AG04450 (cell line): Measurements from ENCODE around the gene NAGLU. TPM values are rescaled to one million over a fixed set of nuclear protein-coding genes. Genes with fewer than 3 reads are reported as not detected.
"Not testable (repeated sequence)": the region's sequence is repeated elsewhere in the genome, so short reads cannot be mapped to it uniquely, and the experiment has no call there.

Experiments
- CTCF ChIA-PET: fragments of 300-600, 350-600 bp; formaldehyde crosslinking; extraction: SDS; loops from one replicate; lab custom pipeline; 2022; ENCODE audit warnings: antibody characterized with exemption, inconsistent platforms; lab: Charles Lee
- POLR2A ChIA-PET: fragments of 350-600 bp; formaldehyde crosslinking; extraction: SDS; loops from one replicate; lab custom pipeline; 2021; ENCODE audit warnings: antibody characterized with exemption, inconsistent platforms; lab: Yijun Ruan, JAX
- DNase-seq: peaks from one replicate; pipeline ENCODE4 v3.0.0-alpha.2; 2011; ENCODE audit warnings: low read depth, low spot score
- H3K27ac ChIP-seq: one replicate; pipeline ENCODE4 v1.5.1; 2012; ENCODE audit warnings: low read depth, low read length, control low read depth
- H3K27me3 ChIP-seq: one replicate; pipeline ENCODE4 v1.6.0; 2012; ENCODE audit warnings: low read length; ENCODE audit not compliant: control insufficient read depth, insufficient read depth
- H3K4me3 ChIP-seq: 2 replicates; pipeline ENCODE4 v1.5.1; 2011; ENCODE audit warnings: mild to moderate bottlenecking, low read depth, low read length, control low read depth
- H3K9me3 ChIP-seq: 2 replicates; pipeline ENCODE4 v1.5.1; 2012; ENCODE audit warnings: low read length; ENCODE audit not compliant: control insufficient read depth, insufficient read depth
- polyA plus RNA-seq: library from polyadenylated mRNA; depleted of rRNA; stranded (reverse); fragments of >200 nt; gene quantifications from 2 replicates; pipeline ENCODE4 v1.2.3, GENCODE V29; 2011
- TF ChIP-seq, protein P1 (sequence below): IDR thresholded peaks from 2 replicates; pipeline ENCODE4 v1.5.1; 2011; ENCODE audit warnings: low read depth, low read length, control low read depth, inconsistent platforms

Gene NAGLU
- polyA plus RNA-seq, 1 experiment: 11.9 TPM

GRCh38 chr17:42547698-42548069 is 11.6 kb downstream of the NAGLU start:
- TF ChIP-seq, protein P1, sequence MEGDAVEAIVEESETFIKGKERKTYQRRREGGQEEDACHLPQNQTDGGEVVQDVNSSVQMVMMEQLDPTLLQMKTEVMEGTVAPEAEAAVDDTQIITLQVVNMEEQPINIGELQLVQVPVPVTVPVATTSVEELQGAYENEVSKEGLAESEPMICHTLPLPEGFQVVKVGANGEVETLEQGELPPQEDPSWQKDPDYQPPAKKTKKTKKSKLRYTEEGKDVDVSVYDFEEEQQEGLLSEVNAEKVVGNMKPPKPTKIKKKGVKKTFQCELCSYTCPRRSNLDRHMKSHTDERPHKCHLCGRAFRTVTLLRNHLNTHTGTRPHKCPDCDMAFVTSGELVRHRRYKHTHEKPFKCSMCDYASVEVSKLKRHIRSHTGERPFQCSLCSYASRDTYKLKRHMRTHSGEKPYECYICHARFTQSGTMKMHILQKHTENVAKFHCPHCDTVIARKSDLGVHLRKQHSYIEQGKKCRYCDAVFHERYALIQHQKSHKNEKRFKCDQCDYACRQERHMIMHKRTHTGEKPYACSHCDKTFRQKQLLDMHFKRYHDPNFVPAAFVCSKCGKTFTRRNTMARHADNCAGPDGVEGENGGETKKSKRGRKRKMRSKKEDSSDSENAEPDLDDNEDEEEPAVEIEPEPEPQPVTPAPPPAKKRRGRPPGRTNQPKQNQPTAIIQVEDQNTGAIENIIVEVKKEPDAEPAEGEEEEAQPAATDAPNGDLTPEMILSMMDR: no peak
- Histone ChIP-seq H3K4me3 (no peak overlapping the region), H3K9me3 (no peaks in the 10 kb centered on the region; the same call in 1 of the 2 replicates), H3K27ac (no peak overlapping the region), H3K27me3 (no peaks in the 10 kb centered on the region)
- POLR2A ChIA-PET: interaction anchor here (1.9 kb wide), 1 partner anchor 11 kb away, joined by 7 read pairs; the partner anchor contains the start of gene NAGLU
- CTCF ChIA-PET: no interaction called here
- DNase-seq: no peak

DNA sequence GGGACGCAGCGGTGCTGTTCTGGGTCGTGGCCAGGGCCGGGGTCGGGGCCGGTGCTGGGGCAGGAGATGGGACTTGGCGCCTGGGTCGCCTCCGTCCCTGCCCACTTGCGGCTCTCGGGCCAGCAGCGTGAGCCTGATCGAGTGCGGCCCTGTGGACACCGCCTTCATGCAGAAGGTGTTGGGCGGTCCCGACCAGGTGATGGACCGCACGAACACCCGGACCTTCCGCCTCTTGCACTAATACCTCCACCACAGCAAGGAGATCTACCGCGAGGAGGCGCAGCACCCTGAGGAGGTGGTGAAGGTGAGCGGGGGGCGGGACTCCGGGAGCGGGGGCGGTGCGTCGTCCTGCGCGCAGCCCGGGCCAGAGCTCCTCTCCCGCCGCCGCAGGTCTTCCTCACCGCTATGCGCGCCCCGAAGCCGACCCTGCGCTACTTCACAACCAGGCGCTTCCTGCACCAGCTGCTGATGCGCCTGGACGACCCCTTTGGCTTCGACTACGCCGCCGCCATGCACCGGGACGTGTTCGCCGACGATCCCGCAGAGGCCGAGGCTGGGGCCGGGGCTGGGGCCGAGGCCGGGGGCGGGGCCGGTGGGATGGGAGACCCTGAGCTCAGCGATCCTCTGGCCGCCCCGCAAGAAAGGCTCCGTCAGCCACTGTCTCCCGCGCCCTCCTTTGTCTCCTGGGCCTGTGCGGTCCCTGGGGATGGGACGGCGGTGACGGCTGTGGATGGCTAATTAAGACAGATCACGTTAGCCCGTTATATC is 12.2 kb downstream of the NAGLU start:
- no peaks in the 10 kb centered on the region; the same call in 1 of the 2 replicates for H3K9me3 ChIP-seq
- no peaks in the 10 kb centered on the region for H3K27me3 ChIP-seq
- DNase-seq: no peak
- H3K27ac ChIP-seq: no peak overlapping the region
- no peak overlapping the region for H3K4me3 ChIP-seq
- TF ChIP-seq, protein P1: peak; percentile 17; the same call in 1 of the 2 replicates
- POLR2A ChIA-PET: interaction anchor here (1.9 kb wide), 1 partner anchor 12 kb away, joined by 7 read pairs; the partner anchor contains the start of gene NAGLU
- CTCF ChIA-PET: no interaction called here

DNA sequence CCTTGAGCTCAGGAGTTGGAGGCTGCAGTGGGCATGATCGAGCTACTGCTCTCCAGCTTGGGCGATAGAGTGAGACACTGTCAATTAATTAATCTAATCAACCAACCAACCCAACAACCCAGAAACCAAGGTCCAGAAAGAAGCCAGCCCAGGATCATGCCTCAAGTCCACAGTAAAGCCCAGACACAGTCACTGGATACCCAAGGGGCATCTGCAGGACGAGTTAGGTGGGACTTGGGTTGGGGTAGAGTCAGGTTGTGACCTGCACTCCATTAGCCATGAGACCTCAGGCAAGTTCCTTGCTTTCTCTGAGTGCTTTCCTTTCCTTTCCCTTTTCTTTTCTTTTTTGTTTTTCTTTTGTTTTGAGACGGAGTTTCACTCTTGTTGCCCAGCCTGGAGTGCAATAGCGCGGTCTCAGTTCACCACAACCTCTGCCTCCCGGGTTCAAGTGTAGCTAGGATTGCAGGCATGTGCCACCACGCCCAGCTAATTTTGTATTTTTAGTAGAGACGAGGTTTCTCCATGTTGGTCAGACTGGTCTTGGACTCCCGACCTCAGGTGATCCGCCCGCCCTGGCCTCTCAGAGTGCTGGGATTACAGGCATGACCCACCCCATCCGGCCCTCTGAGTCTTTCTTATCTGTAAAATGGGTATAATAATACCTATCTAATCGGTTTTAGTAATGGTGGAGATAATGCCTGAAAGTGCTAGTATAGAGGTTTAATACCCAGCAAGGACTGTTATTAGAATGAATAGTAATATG is 13.1 kb downstream of the NAGLU start:
- Histone ChIP-seq H3K9me3 (no peaks in the 10 kb centered on the region; the same call in 1 of the 2 replicates), H3K4me3 (no peak overlapping the region), H3K27ac (no peak overlapping the region), H3K27me3 (no peaks in the 10 kb centered on the region)
- POLR2A ChIA-PET: no interaction called here
- TF ChIP-seq, protein P1: no peak
- CTCF ChIA-PET: interaction anchor here (0.6 kb wide), 1 partner anchor 503 kb away, joined by 9 read pairs; no protein-coding TSS in a partner anchor
- no peak for DNase-seq

GRCh38 chr17:42552736-42553135 is 16.7 kb downstream of the NAGLU start, which contains the start of gene HSD17B1:
Gene HSD17B1, plus strand, starts transcription at chr17:42552923. Its CDS starts 11 bp downstream, at chr17:42552934.
- POLR2A ChIA-PET, CTCF ChIA-PET: not testable (repeated sequence)

DNA sequence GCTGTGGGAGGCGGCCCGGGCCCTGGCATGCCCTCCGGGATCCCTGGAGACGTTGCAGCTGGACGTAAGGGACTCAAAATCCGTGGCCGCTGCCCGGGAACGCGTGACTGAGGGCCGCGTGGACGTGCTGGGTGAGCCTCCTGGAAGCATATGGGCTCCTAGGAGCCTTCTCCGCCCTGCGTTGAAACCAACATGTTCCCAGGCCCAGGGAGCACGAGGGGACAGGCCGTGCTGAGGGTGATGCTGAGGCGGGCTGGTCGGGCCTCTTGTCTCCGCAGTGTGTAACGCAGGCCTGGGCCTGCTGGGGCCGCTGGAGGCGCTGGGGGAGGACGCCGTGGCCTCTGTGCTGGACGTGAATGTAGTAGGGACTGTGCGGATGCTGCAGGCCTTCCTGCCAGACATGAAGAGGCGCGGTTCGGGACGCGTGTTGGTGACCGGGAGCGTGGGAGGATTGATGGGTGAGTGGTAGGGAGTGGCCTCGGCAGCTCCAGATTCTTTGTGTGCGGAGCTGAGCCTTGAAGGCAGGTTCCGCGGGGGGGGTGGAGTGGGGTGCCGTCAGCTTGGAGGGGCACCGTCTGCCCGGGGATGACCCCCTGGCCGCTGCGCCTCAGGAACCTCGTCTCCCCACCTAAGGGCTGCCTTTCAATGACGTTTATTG is 17.2 kb downstream of the NAGLU start:
- Histone ChIP-seq H3K27ac (no peak overlapping the region), H3K27me3 (no peaks in the 10 kb centered on the region), H3K4me3 (peak overlapping the region; percentile 90), H3K9me3 (no peaks in the 10 kb centered on the region; the same call in 1 of the 2 replicates)
- TF ChIP-seq, protein P1: no peak
- ChIA-PET POLR2A (interaction anchor here (1.7 kb wide), 1 partner anchor 33 kb away, joined by 7 read pairs; no protein-coding TSS in a partner anchor), CTCF (no interaction called here)
- DNase-seq: no peak

More at GRCh38 chr17:42552736-42553135, 16.7 kb downstream of the NAGLU start, which contains the start of gene HSD17B1:
- not testable (repeated sequence) for H3K27ac ChIP-seq, H3K9me3 ChIP-seq, H3K27me3 ChIP-seq, DNase-seq
- peak within 1 kb of the TSS; percentile 90 for H3K4me3 ChIP-seq
